ENCODE data around the gene RPS6KA5.

Gene RPS6KA5

GRCh38 chr14:90807060-90807459, 253.4 kb downstream of the RPS6KA5 start:
- no peak for DNase-seq (ENCODE audit: low spot score)

DNA sequence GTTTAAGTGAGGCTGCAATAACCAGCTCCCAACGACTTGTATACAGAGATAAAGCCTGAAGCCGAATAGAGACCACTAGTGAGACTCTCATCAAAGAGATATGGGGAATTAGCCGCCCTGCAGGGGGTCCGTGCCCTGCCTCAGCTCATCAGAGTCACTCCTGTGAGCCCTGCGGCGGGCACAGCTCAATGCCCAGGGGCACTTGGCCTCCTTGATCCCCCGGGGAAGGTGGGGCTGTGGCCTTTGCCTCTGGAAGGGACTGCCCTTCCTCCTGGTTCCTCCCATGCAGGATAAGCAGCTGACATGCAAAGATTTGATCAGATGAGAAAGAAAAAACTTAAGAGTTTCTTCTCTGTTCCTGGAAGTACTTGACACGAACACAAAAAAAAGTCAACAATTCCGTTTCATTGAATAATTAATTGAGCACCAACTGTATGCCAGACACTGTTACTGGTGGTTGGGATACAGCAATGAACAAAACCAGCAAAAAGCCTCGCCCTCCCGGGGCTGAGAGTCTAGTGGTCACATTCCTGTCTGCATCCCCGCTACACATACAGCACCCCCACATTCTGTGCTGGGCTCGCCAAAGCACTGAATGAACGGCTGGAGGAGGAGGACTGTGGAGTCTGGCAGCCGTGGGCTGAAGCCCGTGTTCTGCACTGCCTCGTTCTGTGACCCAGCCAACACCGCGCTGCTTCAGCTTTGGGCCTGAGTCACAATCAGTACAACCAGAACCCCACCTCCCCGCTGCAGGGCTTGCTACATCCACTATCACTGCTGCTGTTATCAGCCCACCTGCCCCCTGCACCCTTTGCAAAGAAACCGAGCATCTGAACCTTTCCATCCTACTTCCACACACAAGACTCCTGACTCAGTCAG, 254.5 kb downstream of the RPS6KA5 start:
- DNase-seq (ENCODE audit: low spot score) = no peak

GRCh38 chr14:90805084-90805391, 255.4 kb downstream of the RPS6KA5 start:
- DNase-seq (ENCODE audit: low spot score) = no peak

GRCh38 chr14:90804292-90805083, 256.0 kb downstream of the RPS6KA5 start:
- DNase-seq (ENCODE audit: low spot score) = no peak

DNA sequence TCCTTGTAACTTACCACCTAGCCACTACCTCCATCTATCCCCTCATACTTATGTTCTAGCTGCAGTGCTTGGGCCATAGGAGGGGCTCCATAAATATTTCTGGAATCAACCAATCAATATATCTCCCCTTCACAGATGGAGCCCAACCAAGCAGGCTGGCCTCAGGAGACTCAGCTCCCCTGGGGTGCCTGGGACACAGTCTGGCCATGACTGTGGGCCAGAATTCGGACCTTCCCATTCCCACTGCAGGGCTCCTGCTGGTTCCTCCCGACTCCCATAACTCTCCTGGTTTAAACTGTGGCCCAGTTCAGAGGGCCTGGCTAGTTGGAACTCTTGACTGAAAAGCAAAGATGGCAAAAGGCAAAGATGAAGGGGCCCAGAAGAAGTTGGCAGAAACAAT, 257.2 kb downstream of the RPS6KA5 start:
- DNase-seq (ENCODE audit: low spot score) = no peak

- no peak for DNase-seq (ENCODE audit: low spot score)
Measured at GRCh38 chr14:90799420-90799819, 261.0 kb downstream of the RPS6KA5 start.

- no peak for DNase-seq (ENCODE audit: low spot score)
Measured at GRCh38 chr14:90797919-90798318, 262.5 kb downstream of the RPS6KA5 start.
